GM18858 (cell line): ENCODE data around the gene SULT2B1.
A peak's percentile ranks its signal among the peaks of the same experiment; 100 is the strongest.
"Not testable (repeated sequence)": the region's sequence is repeated elsewhere in the genome, so short reads cannot be mapped to it uniquely, and the experiment has no call there.

Experiments used
- ATAC-seq: cut with Tn5 transposase; IDR thresholded peaks from one replicate; pipeline ENCODE4 v1.9.1; 2021; ENCODE audit not compliant: unreplicated experiment

The SULT2B1 gene

GRCh38 chr19:48618278-48618915 is 66.4 kb downstream of the SULT2B1 start:
- no peak for ATAC-seq

- peak; percentile 76 for ATAC-seq
These were observed 67.1 kb downstream of the SULT2B1 start, which contains the start of the genes RPL18 and SPHK2 for GRCh38 chr19:48618916-48619691. TSS of gene RPL18 (minus strand) at chr19:48619178. CDS start at chr19:48619143, 35 bp downstream. TSS of gene SPHK2 (plus strand) at chr19:48619506. CDS start at chr19:48620515, 1,009 bp downstream.

GRCh38 chr19:48619692-48620585 is 68.0 kb downstream of the SULT2B1 start:
- ATAC-seq: no peak

- ATAC-seq: no peak
These were observed 71.6 kb downstream of the SULT2B1 start for GRCh38 chr19:48623556-48624066.

- peak; percentile 42 for ATAC-seq
These were observed 72.2 kb downstream of the SULT2B1 start for GRCh38 chr19:48624067-48624594.

GRCh38 chr19:48624791-48625723 is 73.1 kb downstream of the SULT2B1 start:
- no peak for ATAC-seq

GRCh38 chr19:48625891-48626327 is 73.9 kb downstream of the SULT2B1 start:
- ATAC-seq: no peak

- ATAC-seq: no peak
These were observed 75.4 kb downstream of the SULT2B1 start for GRCh38 chr19:48627201-48627864.

GRCh38 chr19:48627865-48628314 is 75.9 kb downstream of the SULT2B1 start:
- no peak for ATAC-seq

- ATAC-seq: no peak
These were observed 76.7 kb downstream of the SULT2B1 start for GRCh38 chr19:48628486-48629296.

GRCh38 chr19:48629297-48629598 is 77.3 kb downstream of the SULT2B1 start:
- no peak for ATAC-seq

GRCh38 chr19:48629599-48630295 is 77.8 kb downstream of the SULT2B1 start:
- no peak for ATAC-seq

GRCh38 chr19:48630296-48631063 is 78.5 kb downstream of the SULT2B1 start:
- no peak for ATAC-seq

- no peak for ATAC-seq
These were observed 79.3 kb downstream of the SULT2B1 start for GRCh38 chr19:48631225-48631624.

GRCh38 chr19:48632286-48632685 is 80.3 kb downstream of the SULT2B1 start:
- ATAC-seq: not testable (repeated sequence)

GRCh38 chr19:48632692-48633147 is 80.7 kb downstream of the SULT2B1 start:
- ATAC-seq: no peak
